ENCODE measurements around the gene MAP3K4.

GRCh38 chr6:161150136-161150535, 158.6 kb downstream of the MAP3K4 start:
- TF ChIP-seq, protein P1, sequence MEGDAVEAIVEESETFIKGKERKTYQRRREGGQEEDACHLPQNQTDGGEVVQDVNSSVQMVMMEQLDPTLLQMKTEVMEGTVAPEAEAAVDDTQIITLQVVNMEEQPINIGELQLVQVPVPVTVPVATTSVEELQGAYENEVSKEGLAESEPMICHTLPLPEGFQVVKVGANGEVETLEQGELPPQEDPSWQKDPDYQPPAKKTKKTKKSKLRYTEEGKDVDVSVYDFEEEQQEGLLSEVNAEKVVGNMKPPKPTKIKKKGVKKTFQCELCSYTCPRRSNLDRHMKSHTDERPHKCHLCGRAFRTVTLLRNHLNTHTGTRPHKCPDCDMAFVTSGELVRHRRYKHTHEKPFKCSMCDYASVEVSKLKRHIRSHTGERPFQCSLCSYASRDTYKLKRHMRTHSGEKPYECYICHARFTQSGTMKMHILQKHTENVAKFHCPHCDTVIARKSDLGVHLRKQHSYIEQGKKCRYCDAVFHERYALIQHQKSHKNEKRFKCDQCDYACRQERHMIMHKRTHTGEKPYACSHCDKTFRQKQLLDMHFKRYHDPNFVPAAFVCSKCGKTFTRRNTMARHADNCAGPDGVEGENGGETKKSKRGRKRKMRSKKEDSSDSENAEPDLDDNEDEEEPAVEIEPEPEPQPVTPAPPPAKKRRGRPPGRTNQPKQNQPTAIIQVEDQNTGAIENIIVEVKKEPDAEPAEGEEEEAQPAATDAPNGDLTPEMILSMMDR (IDR thresholded peaks at IDR 0.05) = no peak
- TF ChIP-seq POLR2A (IDR thresholded peaks at IDR 0.05) = no peak
